ENCODE data around the gene ZNF318. TPM values are rescaled to one million over a fixed set of nuclear protein-coding genes. Genes with fewer than 3 reads are reported as not detected.
A peak's percentile ranks its signal among the peaks of the same experiment; 100 is the strongest.
"Not testable (repeated sequence)": the region's sequence is repeated elsewhere in the genome, so short reads cannot be mapped to it uniquely, and the experiment has no call there.

ZNF318 gene
- total and polyA plus RNA-seq, 10 of the 15 experiments (the other 5 are each of a cell fraction or from before 2014, with no cell fraction given) = 3.4 to 79.8 (median 13.7) TPM

GRCh38 chr6:43380858-43381257, 11.4 kb upstream of the ZNF318 start:
- POLR2A ChIA-PET = interaction anchor here (0.6 to 10.4 kb wide), 5 partner anchors 13 to 452 kb away, joined by 3 to 218 read pairs (median 6); partner anchors contain the start of genes CNPY3 and ZNF318
- intact Hi-C loops (cut with micrococcal nuclease; ENCODE audit: unreplicated experiment) = loop anchor here (5.0 to 10.0 kb wide), 3 partner anchors 126 to 606 kb away; partner anchors contain the start of gene SRF
- H2AFZ ChIP-seq (ENCODE audit: control insufficient read depth, low read depth, low read length); DNase-seq (ENCODE audit: low read depth, low spot score); H4K20me1 ChIP-seq (ENCODE audit: control insufficient read depth, insufficient read depth); H3K27me3 ChIP-seq (replicated peaks in 1 of 2; ENCODE audit: control insufficient read depth in 2 of 2, insufficient read depth in 2 of 2, low read length in 1 of 2); FAIRE-seq; H3K79me2 ChIP-seq (ENCODE audit: control insufficient read depth, insufficient read depth, low read length); H3K36me3 ChIP-seq (ENCODE audit: control insufficient read depth in 2 of 2, insufficient read depth in 2 of 2, low read length in 1 of 2); ATAC-seq; in situ Hi-C loops (cut with MboI); H3K9ac ChIP-seq (ENCODE audit: control insufficient read depth, insufficient read depth, low read length); BruUV-seq (replicated peaks); H3K9me3 ChIP-seq (replicated peaks; ENCODE audit: control insufficient read depth, insufficient read depth, low read length): not testable (repeated sequence)
- Histone ChIP-seq H3K27ac (ENCODE audit: control insufficient read depth, insufficient read depth) (peak overlapping the region; percentile 92), H3K4me3 (peak overlapping the region; percentile 17; the same call in 1 of the 2 replicates), H3K4me1 (ENCODE audit: control insufficient read depth, insufficient read depth, low read length) (peaks cover 82% of the 10 kb centered on the region), H3K4me2 (ENCODE audit: control insufficient read depth, insufficient read depth) (peak overlapping the region; percentile 69)
- SMC1A ChIA-PET (ENCODE audit: uncharacterized antibody, unreplicated experiment) = interaction anchor here (3.1 to 27.6 kb wide), 3 partner anchors 10 to 44 kb away, joined by 24 to 616 read pairs (median 85); partner anchors contain the start of gene ZNF318
- under 1% methylated on average over 9 of the region's 9 CpGs for WGBS (ENCODE audit: insufficient coverage, insufficient replicate concordance, low lambda C conversion rate, missing lambda C conversion rate)
- TF ChIP-seq RELB (IDR thresholded peaks at IDR 0.05; ENCODE audit: low read depth) (0 out of 2 replicates have a peak, but pooled peaks have one; percentile 53), CBFB (IDR thresholded peaks at IDR 0.05; ENCODE audit: low read depth) (peak; percentile 39; the same call in 1 of the 2 replicates), PKNOX1 (IDR thresholded peaks at IDR 0.05) (0 out of 2 replicates have a peak, but pooled peaks have one; percentile 13), ZNF384 (IDR thresholded peaks at IDR 0.05; ENCODE audit: borderline replicate concordance, low read depth, low read length) (peak; percentile 30; the same call in 1 of the 2 replicates), FOXM1 (IDR thresholded peaks at IDR 0.05; ENCODE audit: low read depth, low read length) (0 out of 2 replicates have a peak, but pooled peaks have one; percentile 38), BCL11A (IDR thresholded peaks at IDR 0.05; ENCODE audit: low read depth, low read length) (0 out of 2 replicates have a peak, but pooled peaks have one; percentile 28), IKZF2 (IDR thresholded peaks at IDR 0.05) (peak; percentile 39 to 40; a peak in 1 of 4 replicates), PAX5 (IDR thresholded peaks at IDR 0.05; ENCODE audit: borderline replicate concordance, low read depth, low read length) (peak; percentile 78; the same call in 1 of the 2 replicates), MTA2 (IDR thresholded peaks at IDR 0.05; ENCODE audit: low read depth) (0 out of 2 replicates have a peak, but pooled peaks have one; percentile 21), BHLHE40 (IDR thresholded peaks at IDR 0.05; ENCODE audit: borderline replicate concordance in 1 of 2, low read depth in 2 of 2, low read length in 1 of 2) (peak; percentile 28 to 65; a peak in 1 of 4 replicates), MEF2A (IDR thresholded peaks at IDR 0.05; ENCODE audit: insufficient read depth, low read depth, low read length) (0 out of 2 replicates have a peak, but pooled peaks have one; percentile 4), POLR2AphosphoS5 (IDR thresholded peaks at IDR 0.05; ENCODE audit: low read length) (peak; percentile 54; the same call in 1 of the 2 replicates), NBN (IDR thresholded peaks at IDR 0.05) (peak; percentile 65), HDGF (IDR thresholded peaks at IDR 0.05) (peak; percentile 75; the same call in 1 of the 2 replicates), TCF12 (IDR thresholded peaks at IDR 0.05; ENCODE audit: low read depth, low read length) (peak; percentile 56; the same call in 1 of the 2 replicates), EED (IDR thresholded peaks at IDR 0.05; ENCODE audit: low read depth) (peak; percentile 67; the same call in 1 of the 2 replicates), NFIC (IDR thresholded peaks at IDR 0.05; ENCODE audit: low read depth, low read length) (peak; percentile 56; the same call in 1 of the 2 replicates), MLLT1 (IDR thresholded peaks at IDR 0.05) (peak; percentile 39; the same call in 1 of the 2 replicates), RUNX3 (IDR thresholded peaks at IDR 0.05; ENCODE audit: low read length) (peak; percentile 62), ETV6 (conservative IDR thresholded peaks at IDR 0.05 in 1 of 2, IDR thresholded peaks at IDR 0.05 in 1 of 2; ENCODE audit: borderline replicate concordance in 1 of 2, low read depth in 1 of 2) (0 out of 4 replicates have a peak, but pooled peaks of 1 of the 2 experiments have one; percentile 27)
- RAD21 ChIA-PET (ENCODE audit: unreplicated experiment) = interaction anchor here (0.8 to 11.3 kb wide), 4 partner anchors 10 to 117 kb away, joined by 3 to 311 read pairs (median 36); partner anchors contain the start of gene ZNF318
- CTCF ChIA-PET = interaction anchor here (1.3 to 8.3 kb wide), 3 partner anchors 11 to 46 kb away, joined by 3 to 68 read pairs (median 3); partner anchors contain the start of gene ZNF318
